ENCODE data around the gene LTB4R2. TPM values are rescaled to one million over a fixed set of nuclear protein-coding genes. Genes with fewer than 3 reads are reported as not detected.

LTB4R2 gene
- total and polyA plus RNA-seq, 2 of the 8 experiments (the other 6 are each of a cell fraction or from before 2014, with no cell fraction given), result 5.3 to 6.7 TPM

- H3K4ac ChIP-seq (replicated peaks; ENCODE audit: insufficient read length, low read depth, low read length), result no peak within 1 kb of the TSS
- H3K9me3 ChIP-seq (ENCODE audit: insufficient read depth in 2 of 2, low read depth in 1 of 2, low read length in 1 of 2), result no peaks in the 10 kb centered on the region
- H3K23me2 ChIP-seq (ENCODE audit: low read depth, low read length), result peaks cover 1% of the 10 kb centered on the region; the same call in 1 of the 2 replicates
- H3K79me2 ChIP-seq (ENCODE audit: control insufficient read depth in 1 of 2, insufficient read depth in 2 of 2, low read length in 2 of 2), result no peaks in the 10 kb centered on the region
- peak in 1 of 2 experiments; percentile 86 for DNase-seq (ENCODE audit: low read depth in 1 of 2, low spot score in 2 of 2)
- no peaks in the 10 kb centered on the region for H3K4me1 ChIP-seq (replicated peaks in 1 of 4; ENCODE audit: control insufficient read depth in 3 of 4, insufficient read depth in 4 of 4, low read length in 3 of 4)
- CTCF ChIA-PET (ENCODE audit: partially characterized antibody), result interaction anchor here (0.6 to 15.8 kb wide), 48 partner anchors 9 to 819 kb away, joined by 3 to 173 read pairs (median 4); partner anchors contain the start of genes ADCY4, CBLN3, CHMP4A and DHRS1
- no peak for TF ChIP-seq SP4 (IDR thresholded peaks at IDR 0.05; ENCODE audit: low read length)
- peak; percentile 45 to 64; a peak in 3 of 4 replicates for TF ChIP-seq RAD21 (IDR thresholded peaks at IDR 0.05 in 1 of 2, conservative IDR thresholded peaks at IDR 0.05 in 1 of 2; ENCODE audit: low read depth in 2 of 2, low read length in 2 of 2)
- TF ChIP-seq, protein P1, sequence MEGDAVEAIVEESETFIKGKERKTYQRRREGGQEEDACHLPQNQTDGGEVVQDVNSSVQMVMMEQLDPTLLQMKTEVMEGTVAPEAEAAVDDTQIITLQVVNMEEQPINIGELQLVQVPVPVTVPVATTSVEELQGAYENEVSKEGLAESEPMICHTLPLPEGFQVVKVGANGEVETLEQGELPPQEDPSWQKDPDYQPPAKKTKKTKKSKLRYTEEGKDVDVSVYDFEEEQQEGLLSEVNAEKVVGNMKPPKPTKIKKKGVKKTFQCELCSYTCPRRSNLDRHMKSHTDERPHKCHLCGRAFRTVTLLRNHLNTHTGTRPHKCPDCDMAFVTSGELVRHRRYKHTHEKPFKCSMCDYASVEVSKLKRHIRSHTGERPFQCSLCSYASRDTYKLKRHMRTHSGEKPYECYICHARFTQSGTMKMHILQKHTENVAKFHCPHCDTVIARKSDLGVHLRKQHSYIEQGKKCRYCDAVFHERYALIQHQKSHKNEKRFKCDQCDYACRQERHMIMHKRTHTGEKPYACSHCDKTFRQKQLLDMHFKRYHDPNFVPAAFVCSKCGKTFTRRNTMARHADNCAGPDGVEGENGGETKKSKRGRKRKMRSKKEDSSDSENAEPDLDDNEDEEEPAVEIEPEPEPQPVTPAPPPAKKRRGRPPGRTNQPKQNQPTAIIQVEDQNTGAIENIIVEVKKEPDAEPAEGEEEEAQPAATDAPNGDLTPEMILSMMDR (IDR thresholded peaks at IDR 0.05; ENCODE audit: control extremely low read depth in 1 of 3, insufficient read depth in 1 of 3, low read depth in 1 of 3, low read length in 3 of 3), result peak; percentile 73 to 86 (median 76)
- 0 out of 2 replicates have a peak, but pooled peaks have one; percentile 34 for TF ChIP-seq YY1 (IDR thresholded peaks at IDR 0.05; ENCODE audit: low read depth, low read length)
- H3K36me3 ChIP-seq (ENCODE audit: control insufficient read depth in 2 of 4, insufficient read depth in 4 of 4, low read length in 3 of 4), result peaks cover 20 to 37% (median 28%) of the 10 kb centered on the region in 4 experiments
- no peak within 1 kb of the TSS for H3K18ac ChIP-seq (ENCODE audit: extremely low read depth, low read length)
- H3K79me1 ChIP-seq (ENCODE audit: low read depth, low read length), result no peaks in the 10 kb centered on the region
- no peak within 1 kb of the TSS for H3K4me2 ChIP-seq (ENCODE audit: insufficient read depth in 1 of 2, low read depth in 2 of 2, low read length in 2 of 2)
- no peak within 1 kb of the TSS for H2BK20ac ChIP-seq (ENCODE audit: low read length)
- no peak within 1 kb of the TSS for H3K56ac ChIP-seq (replicated peaks; ENCODE audit: insufficient read length, low read depth, low read length)
- no peak within 1 kb of the TSS for H4K91ac ChIP-seq (replicated peaks; ENCODE audit: insufficient read length, low read length)
- FAIRE-seq, result no peak
- WGBS, 2 experiments (ENCODE audit: extremely low coverage in 1 of 2, insufficient coverage in 1 of 2, insufficient read length in 1 of 2, insufficient replicate concordance in 2 of 2, low coverage in 1 of 2, low lambda C conversion rate in 2 of 2, missing lambda C conversion rate in 1 of 2), result 72% methylated on average over 6 of the region's 6 CpGs; no CpG with 5 or more reads in 1 of the 2 experiments
- no peak within 1 kb of the TSS for H2BK5ac ChIP-seq (ENCODE audit: low read depth, low read length)
- no peak within 1 kb of the TSS for H2BK12ac ChIP-seq (ENCODE audit: low read depth, low read length)
- POLR2A ChIA-PET (ENCODE audit: partially characterized antibody), result interaction anchor here (0.6 to 3.0 kb wide), 18 partner anchors 9 to 223 kb away, joined by 3 to 18 read pairs (median 4); partner anchors contain the start of genes ADCY4, DHRS1, MDP1 and NOP9
- no peak within 1 kb of the TSS for H3K4me3 ChIP-seq (ENCODE audit: extremely low read depth in 1 of 4, insufficient read depth in 2 of 4, low read depth in 3 of 4, low read length in 4 of 4)
- H2AFZ ChIP-seq (ENCODE audit: low read length), result no peak within 1 kb of the TSS
- H4K20me1 ChIP-seq (replicated peaks in 1 of 2; ENCODE audit: control insufficient read depth in 1 of 2, insufficient read depth in 2 of 2, low read length in 2 of 2), result peaks cover 2 to 6% of the 10 kb centered on the region in 2 experiments
- H3K9ac ChIP-seq (replicated peaks in 1 of 4; ENCODE audit: extremely low read depth in 1 of 4, low read depth in 3 of 4, low read length in 3 of 4), result no peak within 1 kb of the TSS
- no peaks in the 10 kb centered on the region for H3K27me3 ChIP-seq (replicated peaks in 1 of 4; ENCODE audit: control insufficient read depth in 3 of 4, extremely low read depth in 1 of 4, insufficient read depth in 3 of 4, low read length in 3 of 4)
- no peak within 1 kb of the TSS for H2BK120ac ChIP-seq (replicated peaks; ENCODE audit: low read depth, low read length)
- H4K5ac ChIP-seq (ENCODE audit: insufficient read length, low read depth, low read length), result no peak within 1 kb of the TSS
- H3K14ac ChIP-seq (ENCODE audit: insufficient read length), result no peak within 1 kb of the TSS
- no peak within 1 kb of the TSS for H3K23ac ChIP-seq (ENCODE audit: insufficient read length)
- H2AK5ac ChIP-seq (ENCODE audit: low read depth, low read length), result no peak within 1 kb of the TSS
- no peak within 1 kb of the TSS for H4K8ac ChIP-seq (ENCODE audit: extremely low read depth, insufficient read depth, low read length)
- no peak within 1 kb of the TSS for H3K27ac ChIP-seq (ENCODE audit: low read depth, low read length)
- no peak within 1 kb of the TSS for H2BK15ac ChIP-seq (ENCODE audit: low read length)
These were observed 2.2 kb upstream of the LTB4R2 start, which contains the start of gene CIDEB for GRCh38 chr14:24307575-24308341. Gene CIDEB, minus strand, starts transcription at chr14:24307977. Its CDS starts 119 bp downstream, at chr14:24307858.
